Neural cell (in vitro differentiated cells): ENCODE results near the gene SLC25A39. TPM values are rescaled to one million over a fixed set of nuclear protein-coding genes. Genes with fewer than 3 reads are reported as not detected.

Experiments used
- H2AFZ ChIP-seq: fragments of 200-600, 300-800 bp; sonication (generic), shearing (Covaris generic); 2 replicates; pipeline ENCODE4 v1.6.0; 2014; ENCODE audit warnings: low read depth, mild to moderate bottlenecking, antibody characterized with exemption, low read length, moderate library complexity
- H3F3A ChIP-seq: fragments of 200-600 bp; shearing (Covaris generic); 2 replicates; pipeline ENCODE4 v1.6.1; 2016; ENCODE audit warnings: mild to moderate bottlenecking, moderate library complexity, mixed read lengths, antibody characterized with exemption, low read length; ENCODE audit not compliant: insufficient read depth, poor library complexity, severe bottlenecking
- H3K27ac ChIP-seq: fragments of 200-600, 300-800 bp; sonication (generic), shearing (Covaris generic); 2 replicates; pipeline ENCODE4 v1.5.1; 2014; ENCODE audit warnings: mild to moderate bottlenecking, low read length, moderate library complexity
- H3K27me3 ChIP-seq: fragments of 300-800, 200-600 bp; sonication (generic), shearing (Covaris generic); 2 replicates; pipeline ENCODE4 v1.6.0; 2014; ENCODE audit warnings: mild to moderate bottlenecking, low read depth, low read length, moderate library complexity; ENCODE audit not compliant: insufficient read depth
- H3K36me3 ChIP-seq: fragments of 300-800, 200-600 bp; sonication (generic), shearing (Covaris generic); 2 replicates; pipeline ENCODE4 v1.5.1; 2014; ENCODE audit warnings: mild to moderate bottlenecking, antibody characterized with exemption, low read length, moderate library complexity; ENCODE audit not compliant: insufficient read depth
- H3K4me2 ChIP-seq: fragments of 300-800, 200-600 bp; sonication (generic), shearing (Covaris generic); 2 replicates; pipeline ENCODE4 v1.6.0; 2014; ENCODE audit warnings: mild to moderate bottlenecking, low read length
- H3K4me3 ChIP-seq: fragments of 300-800, 200-600 bp; sonication (generic), shearing (Covaris generic); 2 replicates; pipeline ENCODE4 v1.5.1; 2014; ENCODE audit warnings: mild to moderate bottlenecking, low read length, moderate library complexity
- H3K79me2 ChIP-seq: fragments of 200-600 bp; shearing (Covaris generic); replicated peaks from 2 replicates; pipeline ENCODE4 v1.6.0; 2014; ENCODE audit warnings: mild to moderate bottlenecking, low read length, moderate library complexity; ENCODE audit not compliant: insufficient read depth
- H3K9ac ChIP-seq: fragments of 300-800, 200-600 bp; sonication (generic), shearing (Covaris generic); 2 replicates; pipeline ENCODE4 v1.6.1; 2016; ENCODE audit warnings: mild to moderate bottlenecking, low read length, mixed read lengths
- H3K9me2 ChIP-seq: fragments of 200-600 bp; shearing (Covaris generic); 2 replicates; pipeline ENCODE4 v1.6.1; 2016; ENCODE audit warnings: mild to moderate bottlenecking, low read length, mixed read lengths; ENCODE audit not compliant: insufficient read depth
- H3K9me3 ChIP-seq: fragments of 200-600, 300-800 bp; sonication (generic), shearing (Covaris generic); 2 replicates; pipeline ENCODE4 v1.6.1; 2016; ENCODE audit warnings: mild to moderate bottlenecking, mixed run types, low read length, moderate library complexity, mixed read lengths
- H4K20me1 ChIP-seq: fragments of 200-600 bp; shearing (Covaris generic); 2 replicates; pipeline ENCODE4 v1.6.1; 2016; ENCODE audit warnings: mild to moderate bottlenecking, mixed run types; ENCODE audit not compliant: insufficient read depth
- CTCF ChIP-seq: fragments of 450-650 bp; IDR thresholded peaks from 2 replicates; pipeline ENCODE4 v1.5.1; 2014; ENCODE audit warnings: antibody characterized with exemption, mild to moderate bottlenecking, moderate library complexity; ENCODE audit not compliant: poor library complexity, severe bottlenecking
- EP300 ChIP-seq: fragments of 450-650 bp; conservative IDR thresholded peaks from 2 replicates; pipeline ENCODE4 v1.6.1; 2014; ENCODE audit warnings: antibody characterized with exemption, mild to moderate bottlenecking, moderate library complexity; ENCODE audit not compliant: poor library complexity, severe bottlenecking
- EZH2 ChIP-seq: fragments of 200-600, 300-800 bp; shearing (Covaris generic), sonication (generic); IDR thresholded peaks from 2 replicates; pipeline ENCODE4 v1.6.1; 2014; ENCODE audit warnings: antibody characterized with exemption, low read length, borderline replicate concordance, mild to moderate bottlenecking; ENCODE audit not compliant: insufficient read depth, poor library complexity, severe bottlenecking
- MXI1 ChIP-seq: fragments of 450-650 bp; conservative IDR thresholded peaks from 2 replicates; pipeline ENCODE4 v1.6.1; 2014; ENCODE audit warnings: antibody characterized with exemption, mild to moderate bottlenecking; ENCODE audit not compliant: poor library complexity, severe bottlenecking
- POLR2AphosphoS5 ChIP-seq: IDR thresholded peaks from 2 replicates; pipeline ENCODE4 v1.6.1; 2012
- RAD21 ChIP-seq: fragments of 450-650 bp; conservative IDR thresholded peaks from 2 replicates; pipeline ENCODE4 v1.6.1; 2014; ENCODE audit warnings: antibody characterized with exemption, mild to moderate bottlenecking, moderate library complexity
- REST ChIP-seq: IDR thresholded peaks from 2 replicates; pipeline ENCODE4 v1.6.1; 2012; ENCODE audit warnings: borderline replicate concordance
- SMC3 ChIP-seq: fragments of 450-650 bp; conservative IDR thresholded peaks from 2 replicates; pipeline ENCODE4 v1.6.1; 2014; ENCODE audit warnings: antibody characterized with exemption, mild to moderate bottlenecking, moderate library complexity; ENCODE audit not compliant: poor library complexity
- TAF1 ChIP-seq: IDR thresholded peaks from 2 replicates; pipeline ENCODE4 v1.6.1; 2012; ENCODE audit warnings: low read depth
- polyA plus RNA-seq: library from polyadenylated mRNA; depleted of rRNA; stranded (reverse); fragments of >200 nt; gene quantifications from 2 replicates; pipeline ENCODE4 v1.2.3, GENCODE V29; 2014

Gene SLC25A39
- polyA plus RNA-seq, 1 donor from 2014 or later: 73.4 TPM

DNA sequence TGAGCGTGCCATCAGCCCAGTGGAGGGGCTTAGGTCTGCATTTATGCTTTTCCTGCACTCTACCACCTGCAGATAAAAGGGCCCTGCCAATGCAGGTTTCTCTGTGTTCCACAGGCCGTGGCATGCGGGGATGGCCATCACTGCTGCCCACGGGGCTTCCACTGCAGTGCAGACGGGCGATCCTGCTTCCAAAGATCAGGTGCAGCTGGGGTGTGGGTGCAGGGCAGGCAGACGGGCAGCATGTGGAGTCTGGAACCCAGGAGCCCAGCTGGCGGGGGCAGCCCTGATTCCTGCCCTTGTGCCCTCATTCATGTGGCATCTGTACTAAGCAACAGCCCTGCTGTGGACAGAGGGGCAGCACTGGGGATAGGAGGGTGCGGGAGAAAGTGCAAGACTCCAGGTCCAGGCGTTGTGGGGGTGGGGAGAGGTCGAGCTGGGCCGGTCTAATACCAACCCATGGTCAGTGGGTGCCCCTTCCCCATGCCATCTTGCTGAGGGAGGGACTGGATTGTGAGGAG lies 25.0 kb upstream of the SLC25A39 start:
- Histone ChIP-seq H3K4me2 (no peak overlapping the region), H3K27ac (no peak overlapping the region), H4K20me1 (peaks cover 4% of the 10 kb centered on the region)

DNA sequence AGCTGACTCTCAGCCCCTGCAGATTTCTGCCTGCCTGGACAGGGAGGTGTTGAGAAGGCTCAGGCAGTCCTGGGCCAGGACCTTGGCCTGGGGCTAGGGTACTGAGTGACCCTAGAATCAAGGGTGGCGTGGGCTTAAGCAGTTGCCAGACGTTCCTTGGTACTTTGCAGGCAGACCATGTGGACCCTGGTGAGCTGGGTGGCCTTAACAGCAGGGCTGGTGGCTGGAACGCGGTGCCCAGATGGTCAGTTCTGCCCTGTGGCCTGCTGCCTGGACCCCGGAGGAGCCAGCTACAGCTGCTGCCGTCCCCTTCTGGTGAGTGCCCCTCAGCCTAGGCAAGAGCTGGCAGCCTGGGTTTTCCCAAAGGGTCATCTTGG lies 24.4 kb upstream of the SLC25A39 start:
- Histone ChIP-seq H3K79me2 (no peaks in the 10 kb centered on the region), H3K27ac (no peak overlapping the region), H3K36me3 (no peaks in the 10 kb centered on the region), H3K4me2 (no peak overlapping the region), H4K20me1 (peaks cover 4% of the 10 kb centered on the region), H3K27me3 (no peaks in the 10 kb centered on the region), H3K9me2 (no peaks in the 10 kb centered on the region), H2AFZ (no peak overlapping the region), H3F3A (no peaks in the 10 kb centered on the region), H3K9me3 (no peaks in the 10 kb centered on the region), H3K4me3 (no peak overlapping the region), H3K9ac (no peak overlapping the region)
- TF ChIP-seq REST (no peak), POLR2AphosphoS5 (no peak), EZH2 (no peak), EP300 (no peak), TAF1 (no peak), MXI1 (no peak)

More for the DNA sequence above, 25.0 kb upstream of the SLC25A39 start:
- no peak overlapping the region for H3K4me3 ChIP-seq
- H3K79me2 ChIP-seq: no peaks in the 10 kb centered on the region
- no peaks in the 10 kb centered on the region for H3K9me3 ChIP-seq
- no peaks in the 10 kb centered on the region for H3K9me2 ChIP-seq
- H3K27me3 ChIP-seq: no peaks in the 10 kb centered on the region
- no peak overlapping the region for H2AFZ ChIP-seq
- H3K9ac ChIP-seq: no peak overlapping the region
- TF ChIP-seq EP300 (no peak), SMC3 (no peak), REST (no peak), MXI1 (no peak), CTCF (no peak), TAF1 (no peak), EZH2 (no peak), RAD21 (no peak), POLR2AphosphoS5 (no peak)
- H3K36me3 ChIP-seq: no peaks in the 10 kb centered on the region
- no peaks in the 10 kb centered on the region for H3F3A ChIP-seq
